OCI-LY7 (cell line): ENCODE measurements around the gene RAPGEF5. TPM values are rescaled to one million over a fixed set of nuclear protein-coding genes. Genes with fewer than 3 reads are reported as not detected.

ENCODE experiments used
- BruUV-seq: library from RNA; stranded (reverse); fragments of 400-500 nt; replicated peaks from 2 replicates; lab custom pipeline; 2021; lab: Mats Ljungman, UMichigan
- CTCF ChIA-PET: fragments of 300-600 bp; sonication (Branson Sonifier 250); formaldehyde crosslinking; loops from one replicate; lab custom pipeline; 2022; ENCODE audit warnings: antibody characterized with exemption; ENCODE audit not compliant: unreplicated experiment; lab: Charles Lee
- POLR2A ChIA-PET: fragments of 300-600 bp; sonication (Branson Sonifier 250); formaldehyde crosslinking; loops from one replicate; lab custom pipeline; 2022; ENCODE audit warnings: antibody characterized with exemption; lab: Charles Lee
- DNase-seq: peaks from one replicate; pipeline ENCODE4 v3.0.0-alpha.2; 2015; ENCODE audit warnings: low spot score
- H2AFZ ChIP-seq: fragments of 200-600 bp; sonication (generic), shearing (Covaris generic); 2 replicates; pipeline ENCODE4 v1.6.1; 2014; ENCODE audit warnings: mild to moderate bottlenecking, antibody characterized with exemption, low read length, moderate library complexity
- H3K27ac ChIP-seq: fragments of 200-600 bp; sonication (generic); 2 replicates; pipeline ENCODE4 v1.5.1; 2014; ENCODE audit warnings: mixed run types, low read depth, mild to moderate bottlenecking, moderate library complexity, low read length, inconsistent platforms; ENCODE audit not compliant: poor library complexity, severe bottlenecking
- H3K36me3 ChIP-seq: fragments of 200-600 bp; sonication (generic); 2 replicates; pipeline ENCODE4 v1.6.1; 2014; ENCODE audit warnings: mild to moderate bottlenecking, antibody characterized with exemption, low read length, moderate library complexity, mixed read lengths; ENCODE audit not compliant: insufficient read depth
- H3K4me1 ChIP-seq: fragments of 200-600 bp; sonication (generic); 2 replicates; pipeline ENCODE4 v1.5.1; 2014; ENCODE audit warnings: mild to moderate bottlenecking, low read length; ENCODE audit not compliant: insufficient read depth, poor library complexity, severe bottlenecking
- H3K4me2 ChIP-seq: fragments of 200-600 bp; sonication (generic); 2 replicates; pipeline ENCODE4 v1.6.1; 2014; ENCODE audit warnings: mild to moderate bottlenecking, low read length
- H3K4me3 ChIP-seq: fragments of 200-600 bp; sonication (generic); 2 replicates; pipeline ENCODE4 v1.5.1; 2014; ENCODE audit warnings: mild to moderate bottlenecking, low read depth, low read length; ENCODE audit not compliant: poor library complexity, severe bottlenecking
- H3K79me2 ChIP-seq: fragments of 200-600 bp; sonication (generic); 2 replicates; pipeline ENCODE4 v1.6.1; 2016; ENCODE audit warnings: low read depth, mild to moderate bottlenecking, low read length, moderate library complexity, mixed read lengths; ENCODE audit not compliant: insufficient read depth
- H3K9me2 ChIP-seq: fragments of 200-600 bp; sonication (generic); 2 replicates; pipeline ENCODE4 v1.6.1; 2016; ENCODE audit warnings: mild to moderate bottlenecking, low read length, mixed read lengths; ENCODE audit not compliant: insufficient read depth
- H3K9me3 ChIP-seq: fragments of 200-600 bp; sonication (generic); 2 replicates; pipeline ENCODE4 v1.6.1; 2014; ENCODE audit warnings: mild to moderate bottlenecking, mixed run types, low read length, mixed read lengths
- H4K20me1 ChIP-seq: fragments of 200-600 bp; sonication (generic); 2 replicates; pipeline ENCODE4 v1.6.1; 2014; ENCODE audit warnings: mild to moderate bottlenecking, antibody characterized with exemption, low read length, moderate library complexity, mixed read lengths; ENCODE audit not compliant: insufficient read depth
- CTCF ChIP-seq: fragments of 200-600 bp; sonication (generic); conservative IDR thresholded peaks from 2 replicates; pipeline ENCODE4 v1.5.1; 2014; ENCODE audit warnings: mild to moderate bottlenecking, antibody characterized with exemption, low read length, moderate library complexity, mixed read lengths
- EZH2phosphoT487 ChIP-seq: fragments of 200-600 bp; sonication (generic); IDR thresholded peaks from 2 replicates; pipeline ENCODE4 v1.6.1; 2018; ENCODE audit warnings: low read depth, borderline replicate concordance, mild to moderate bottlenecking, mixed run types, antibody characterized with exemption, low read length, moderate library complexity, mixed read lengths
- intact Hi-C: fragments of 100-400 bp; cut with micrococcal nuclease; formaldehyde crosslinking; loops from one replicate; pipeline ENCODE4 v1.10.0; 2022; ENCODE audit not compliant: unreplicated experiment
- total RNA-seq, 2 experiments: library from RNA; depleted of rRNA in 1 of 2; stranded (reverse); fragments of >200 nt in 1 of 2; shearing (Covaris generic) in 1 of 2; gene quantifications; 2 replicates each; pipeline ENCODE4 v1.2.3, GENCODE V29; 2014 to 2022

The RAPGEF5 gene
- total RNA-seq, 2 experiments from 2014 or later = 114 to 115 TPM

GRCh38 chr7:22238354-22239311 lies 118.3 kb downstream of the RAPGEF5 start:
- no peak overlapping the region for H3K4me3 ChIP-seq
- TF ChIP-seq CTCF (no peak), EZH2phosphoT487 (no peak)
- no peaks in the 10 kb centered on the region for H3K4me1 ChIP-seq
- no peaks in the 10 kb centered on the region for H4K20me1 ChIP-seq
- no peak overlapping the region for H2AFZ ChIP-seq
- DNase-seq = no peak
- peaks cover 3% of the 10 kb centered on the region; the same call in 1 of the 2 replicates for H3K79me2 ChIP-seq
- BruUV-seq = no TSS peak
- ChIA-PET CTCF (no interaction called here), POLR2A (interaction anchor here (0.5 to 1.4 kb wide), 4 partner anchors 11 to 188 kb away, joined by 3 to 11 read pairs (median 3); no protein-coding TSS in a partner anchor)
- peaks cover 96% of the 10 kb centered on the region for H3K36me3 ChIP-seq
- H3K4me2 ChIP-seq = no peak overlapping the region
- H3K9me3 ChIP-seq = no peaks in the 10 kb centered on the region
- intact Hi-C loops = no loop called here
- no peaks in the 10 kb centered on the region for H3K9me2 ChIP-seq
- no peak overlapping the region for H3K27ac ChIP-seq

DNA sequence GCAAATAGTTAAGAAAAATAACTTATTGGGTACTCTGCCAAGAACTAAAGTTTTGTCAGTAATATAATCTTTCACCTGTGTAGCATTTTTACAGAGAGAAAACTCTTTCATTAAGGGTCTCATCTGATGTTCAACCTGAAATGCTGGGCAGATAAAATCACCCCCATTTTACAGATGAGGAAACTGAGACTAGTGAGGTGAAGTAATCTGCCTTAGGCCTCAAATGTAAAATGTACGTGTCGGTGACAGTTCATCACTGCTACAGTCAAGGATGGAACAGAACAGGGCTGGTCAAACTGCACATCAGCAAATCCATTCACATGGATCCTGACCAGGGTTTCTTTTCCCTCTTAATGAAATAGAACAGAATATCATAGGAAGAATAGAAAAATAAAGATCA lies 121.8 kb downstream of the RAPGEF5 start:
- H2AFZ ChIP-seq = no peak overlapping the region
- H3K36me3 ChIP-seq = peaks cover 93% of the 10 kb centered on the region
- no peak for DNase-seq
- intact Hi-C loops = no loop called here
- no peak overlapping the region for H3K4me2 ChIP-seq
- TF ChIP-seq CTCF (no peak), EZH2phosphoT487 (no peak)
- H3K27ac ChIP-seq = no peak overlapping the region
- H3K4me3 ChIP-seq = no peak overlapping the region
- no peaks in the 10 kb centered on the region for H3K4me1 ChIP-seq
- H3K9me2 ChIP-seq = no peaks in the 10 kb centered on the region
- ChIA-PET POLR2A (no interaction called here), CTCF (no interaction called here)
- H3K79me2 ChIP-seq = no peaks in the 10 kb centered on the region
- H3K9me3 ChIP-seq = no peaks in the 10 kb centered on the region
- H4K20me1 ChIP-seq = no peaks in the 10 kb centered on the region
- no TSS peak for BruUV-seq

DNA sequence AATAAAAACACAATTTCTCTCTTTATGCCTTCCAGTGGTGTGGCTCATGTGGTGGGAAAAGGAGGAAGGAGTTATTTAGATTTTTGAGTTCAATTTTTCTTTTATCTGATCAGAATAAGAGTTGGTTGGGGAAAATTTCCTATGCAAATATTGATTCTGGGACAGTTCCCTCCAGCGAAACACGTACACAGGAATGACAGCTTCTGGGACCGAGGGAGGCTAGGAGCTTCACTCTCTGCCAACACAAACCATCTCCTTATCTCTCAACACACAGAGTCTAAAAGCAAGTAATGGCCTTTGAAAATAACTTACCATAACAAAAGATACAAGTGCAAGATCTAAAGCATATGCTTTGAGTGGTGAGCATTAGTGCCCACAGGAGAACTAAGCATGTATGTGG lies 122.7 kb downstream of the RAPGEF5 start:
- no TSS peak for BruUV-seq
- no peaks in the 10 kb centered on the region for H3K9me2 ChIP-seq
- H2AFZ ChIP-seq = no peak overlapping the region
- H3K27ac ChIP-seq = no peak overlapping the region
- TF ChIP-seq CTCF (no peak), EZH2phosphoT487 (no peak)
- POLR2A ChIA-PET = no interaction called here
- intact Hi-C loops = no loop called here
- H3K79me2 ChIP-seq = no peaks in the 10 kb centered on the region
- H3K4me2 ChIP-seq = no peak overlapping the region
- H3K4me3 ChIP-seq = no peak overlapping the region
- CTCF ChIA-PET = no interaction called here
- H3K36me3 ChIP-seq = peaks cover 95% of the 10 kb centered on the region
- no peak for DNase-seq
- no peaks in the 10 kb centered on the region for H3K4me1 ChIP-seq
- no peaks in the 10 kb centered on the region for H3K9me3 ChIP-seq
- no peaks in the 10 kb centered on the region for H4K20me1 ChIP-seq
